Keratinocyte (primary cell): ENCODE measurements around the gene NHP2. TPM values are rescaled to one million over a fixed set of nuclear protein-coding genes. Genes with fewer than 3 reads are reported as not detected.

ENCODE experiments used
- DNase-seq: peaks from one replicate; pipeline ENCODE4 v3.0.0-alpha.2; 2011; ENCODE audit warnings: low read depth, missing footprints, low spot score
- FAIRE-seq: peaks from 2 replicates; lab custom pipeline; 2011; peaks lifted over from hg19 to GRCh38; lab: Jason Lieb, UNC
- H2AFZ ChIP-seq: 2 replicates; pipeline ENCODE4 v1.6.0; 2012; ENCODE audit warnings: low read length, control low read depth, inconsistent platforms; ENCODE audit not compliant: control insufficient read depth
- H3K27ac ChIP-seq: 2 replicates; pipeline ENCODE4 v1.5.1; 2011; ENCODE audit warnings: low read length; ENCODE audit not compliant: control insufficient read depth, insufficient read depth
- H3K27me3 ChIP-seq: 3 replicates; pipeline ENCODE4 v1.6.0; 2011; ENCODE audit warnings: low read length; ENCODE audit not compliant: control insufficient read depth, insufficient read depth; ENCODE audit errors: extremely low read depth
- H3K36me3 ChIP-seq, 2 experiments: 2 replicates in 1 of 2; 3 replicates in 1 of 2; pipeline ENCODE4 v1.5.1; 2011; ENCODE audit warnings: low read length in 2 of 2, mild to moderate bottlenecking in 1 of 2; ENCODE audit not compliant: control insufficient read depth in 2 of 2, insufficient read depth in 2 of 2; ENCODE audit errors: extremely low read depth in 1 of 2
- H3K4me1 ChIP-seq: 3 replicates; pipeline ENCODE4 v1.5.1; 2011; ENCODE audit warnings: low read length; ENCODE audit not compliant: control insufficient read depth, insufficient read depth; ENCODE audit errors: extremely low read depth
- H3K4me2 ChIP-seq: 3 replicates; pipeline ENCODE4 v1.6.0; 2011; ENCODE audit warnings: low read depth, low read length; ENCODE audit not compliant: control insufficient read depth, insufficient read depth; ENCODE audit errors: extremely low read depth
- H3K4me3 ChIP-seq, 3 experiments: fragments of 200-600 bp in 1 of 3; sonication (generic) in 1 of 3; 2 replicates in 2 of 3; 3 replicates in 1 of 3; pipeline ENCODE4 v1.5.1; 2011 to 2016; ENCODE audit warnings: low read length in 3 of 3, mild to moderate bottlenecking in 3 of 3, control low read depth in 2 of 3, inconsistent platforms in 1 of 3, low read depth in 1 of 3, mixed read lengths in 1 of 3, mixed run types in 1 of 3, moderate library complexity in 1 of 3; ENCODE audit not compliant: control insufficient read depth in 2 of 3, insufficient read depth in 2 of 3; ENCODE audit errors: extremely low read depth in 1 of 3
- H3K79me2 ChIP-seq: 2 replicates; pipeline ENCODE4 v1.6.0; 2012; ENCODE audit warnings: low read length; ENCODE audit not compliant: control insufficient read depth, insufficient read depth
- H3K9ac ChIP-seq: 3 replicates; pipeline ENCODE4 v1.6.0; 2011; ENCODE audit warnings: low read length; ENCODE audit not compliant: control insufficient read depth, insufficient read depth; ENCODE audit errors: extremely low read depth
- H3K9me1 ChIP-seq: 3 replicates; pipeline ENCODE4 v1.6.0; 2011; ENCODE audit warnings: low read length; ENCODE audit not compliant: control insufficient read depth, insufficient read depth; ENCODE audit errors: extremely low read depth
- H3K9me3 ChIP-seq: 2 replicates; pipeline ENCODE4 v1.5.1; 2012; ENCODE audit warnings: low read depth, low read length; ENCODE audit not compliant: control insufficient read depth
- H4K20me1 ChIP-seq: 3 replicates; pipeline ENCODE4 v1.6.0; 2011; ENCODE audit warnings: low read length; ENCODE audit not compliant: control insufficient read depth, insufficient read depth; ENCODE audit errors: extremely low read depth
- CTCF ChIP-seq, 3 experiments: IDR thresholded peaks in 1 of 3; conservative IDR thresholded peaks in 1 of 3; optimal IDR thresholded peaks in 1 of 3; 2 replicates in 2 of 3; 3 replicates in 1 of 3; pipeline versions ENCODE3 to v1.5.1; 2011; ENCODE audit warnings: low read length in 3 of 3, mild to moderate bottlenecking in 3 of 3, moderate library complexity in 2 of 3, control low read depth in 1 of 3, inconsistent platforms in 1 of 3; ENCODE audit not compliant: insufficient read depth in 2 of 3; ENCODE audit errors: extremely low read depth in 1 of 3
- EZH2 ChIP-seq: IDR thresholded peaks from one replicate; pipeline ENCODE4 v1.6.1; 2012; ENCODE audit warnings: inconsistent platforms, mild to moderate bottlenecking, low read length, moderate library complexity
- dilution Hi-C: fragments of 300-500 bp; cut with MboI; formaldehyde crosslinking; loops from one replicate; pipeline ENCODE4 v1.7.0; 2020; ENCODE audit warnings: low sequenced_read_pairs; ENCODE audit not compliant: extremely low pct_ligation_motif_present
- polyA plus RNA-seq, 5 experiments: library from polyadenylated mRNA; depleted of rRNA in 3 of 5; stranded (reverse) in 3 of 5; stranded (forward) in 1 of 5; unstranded in 1 of 5; fragments of >200 nt; gene quantifications; 1 replicate in 1 of 5; 2 replicates in 3 of 5; 3 replicates in 1 of 5; pipeline versions ENCODE4 v1.2.1 to v1.2.3, GENCODE V29; 2011 to 2012; ENCODE audit warnings: missing spikeins in 2 of 5, low read depth in 1 of 5, low replicate concordance in 1 of 5

NHP2 gene
- polyA plus RNA-seq, 1 donor (not counting 4 experiments of a cell fraction or from before 2014, with no cell fraction given): 186 TPM

DNA sequence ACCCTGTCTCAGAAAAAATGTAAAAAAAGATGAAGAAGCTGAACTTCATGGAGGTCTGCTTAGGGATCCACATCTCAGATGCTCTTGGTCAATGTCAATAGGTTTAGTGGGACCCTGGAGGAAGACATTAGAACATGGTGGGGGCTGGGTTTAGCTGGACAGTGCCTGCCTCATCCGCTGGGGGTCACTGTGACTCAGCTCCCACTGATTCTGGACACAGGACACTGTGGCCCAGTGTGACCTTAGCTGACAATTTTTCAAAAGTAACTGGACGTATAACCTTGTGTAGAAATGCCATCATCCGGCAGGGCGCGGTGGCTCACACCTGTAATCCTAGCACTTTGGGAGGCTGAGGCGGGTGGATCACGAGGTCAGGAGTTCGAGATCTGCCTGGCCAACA lies 43.3 kb upstream of the NHP2 start:
- no peaks in the 10 kb centered on the region for H3K36me3 ChIP-seq
- H3K27me3 ChIP-seq: peaks cover 8% of the 10 kb centered on the region
- FAIRE-seq: no peak
- TF ChIP-seq CTCF (optimal IDR thresholded peaks at IDR 0.05 in 1 of 3, IDR thresholded peaks at IDR 0.05 in 1 of 3, conservative IDR thresholded peaks at IDR 0.05 in 1 of 3; ENCODE audit: extremely low read depth in 1 of 3, insufficient read depth in 2 of 3, low read length in 3 of 3) (peak in 1 of 3 experiments; percentile 50), EZH2 (no peak)
- no peak overlapping the region for H3K4me2 ChIP-seq
- no peak for DNase-seq
- H3K9me3 ChIP-seq: no peaks in the 10 kb centered on the region
- no peak overlapping the region for H3K9ac ChIP-seq
- H2AFZ ChIP-seq: no peak overlapping the region
- no peak overlapping the region for H3K4me3 ChIP-seq
- H3K4me1 ChIP-seq: peaks cover 14% of the 10 kb centered on the region
- H3K9me1 ChIP-seq: no peaks in the 10 kb centered on the region
- dilution Hi-C loops: no loop called here
- H3K79me2 ChIP-seq: no peaks in the 10 kb centered on the region
- no peak overlapping the region for H3K27ac ChIP-seq
- H4K20me1 ChIP-seq: no peaks in the 10 kb centered on the region

GRCh38 chr5:178196281-178196812 lies 42.7 kb upstream of the NHP2 start:
- Histone ChIP-seq H3K36me3 (no peaks in the 10 kb centered on the region), H4K20me1 (no peaks in the 10 kb centered on the region), H3K4me3 (no peak overlapping the region), H3K27ac (no peak overlapping the region), H2AFZ (no peak overlapping the region), H3K9me3 (no peaks in the 10 kb centered on the region), H3K4me1 (peaks cover 11% of the 10 kb centered on the region), H3K27me3 (peaks cover 8% of the 10 kb centered on the region), H3K9me1 (no peaks in the 10 kb centered on the region), H3K9ac (no peak overlapping the region), H3K79me2 (no peaks in the 10 kb centered on the region), H3K4me2 (no peak overlapping the region)
- dilution Hi-C loops: no loop called here
- DNase-seq (no peak), FAIRE-seq (no peak)
- TF ChIP-seq CTCF (optimal IDR thresholded peaks at IDR 0.05 in 1 of 3, IDR thresholded peaks at IDR 0.05 in 1 of 3, conservative IDR thresholded peaks at IDR 0.05 in 1 of 3; ENCODE audit: extremely low read depth in 1 of 3, insufficient read depth in 2 of 3, low read length in 3 of 3) (no peak), EZH2 (no peak)
